OCI-LY7 (cell line): ENCODE results near the gene PKIB.

Source experiments
- EZH2phosphoT487 ChIP-seq: fragments of 200-600 bp; sonication (generic); IDR thresholded peaks from 2 replicates; pipeline ENCODE4 v1.6.1; 2018; ENCODE audit warnings: low read depth, borderline replicate concordance, mild to moderate bottlenecking, mixed run types, antibody characterized with exemption, low read length, moderate library complexity, mixed read lengths
- TF ChIP-seq, protein P1 (sequence below): fragments of 200-600 bp; sonication (generic); conservative IDR thresholded peaks from 2 replicates; pipeline ENCODE4 v1.5.1; 2014; ENCODE audit warnings: mild to moderate bottlenecking, antibody characterized with exemption, low read length, moderate library complexity, mixed read lengths

DNA sequence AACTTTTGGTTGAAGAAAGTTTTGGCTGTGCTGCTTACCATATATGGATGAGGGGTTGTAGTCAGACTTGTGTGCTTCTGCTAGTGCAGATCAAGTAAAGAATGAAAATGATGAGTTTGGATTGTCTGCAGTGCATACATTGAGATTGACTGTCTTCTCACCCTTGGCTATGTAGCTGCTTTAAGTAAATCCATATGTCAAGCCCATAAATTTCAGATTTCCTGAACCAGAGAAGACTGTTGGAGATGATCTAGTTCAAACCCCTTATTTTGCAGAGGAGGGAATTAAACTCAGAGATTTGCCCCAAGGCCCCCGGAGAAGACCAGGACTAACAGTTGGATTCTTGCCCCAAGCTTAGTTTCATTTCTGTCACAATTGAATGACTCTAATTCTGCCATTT is 67.2 kb downstream of the PKIB start:
- TF ChIP-seq, protein P1, sequence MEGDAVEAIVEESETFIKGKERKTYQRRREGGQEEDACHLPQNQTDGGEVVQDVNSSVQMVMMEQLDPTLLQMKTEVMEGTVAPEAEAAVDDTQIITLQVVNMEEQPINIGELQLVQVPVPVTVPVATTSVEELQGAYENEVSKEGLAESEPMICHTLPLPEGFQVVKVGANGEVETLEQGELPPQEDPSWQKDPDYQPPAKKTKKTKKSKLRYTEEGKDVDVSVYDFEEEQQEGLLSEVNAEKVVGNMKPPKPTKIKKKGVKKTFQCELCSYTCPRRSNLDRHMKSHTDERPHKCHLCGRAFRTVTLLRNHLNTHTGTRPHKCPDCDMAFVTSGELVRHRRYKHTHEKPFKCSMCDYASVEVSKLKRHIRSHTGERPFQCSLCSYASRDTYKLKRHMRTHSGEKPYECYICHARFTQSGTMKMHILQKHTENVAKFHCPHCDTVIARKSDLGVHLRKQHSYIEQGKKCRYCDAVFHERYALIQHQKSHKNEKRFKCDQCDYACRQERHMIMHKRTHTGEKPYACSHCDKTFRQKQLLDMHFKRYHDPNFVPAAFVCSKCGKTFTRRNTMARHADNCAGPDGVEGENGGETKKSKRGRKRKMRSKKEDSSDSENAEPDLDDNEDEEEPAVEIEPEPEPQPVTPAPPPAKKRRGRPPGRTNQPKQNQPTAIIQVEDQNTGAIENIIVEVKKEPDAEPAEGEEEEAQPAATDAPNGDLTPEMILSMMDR = no peak
- TF ChIP-seq EZH2phosphoT487 = no peak
